ENCODE measurements around the gene XRCC1. TPM values are rescaled to one million over a fixed set of nuclear protein-coding genes. Genes with fewer than 3 reads are reported as not detected.
A peak's percentile ranks its signal among the peaks of the same experiment; 100 is the strongest.

XRCC1 gene
- total RNA-seq, 6 experiments from 2014 or later = 16.2 to 29.8 (median 27.1) TPM

DNA sequence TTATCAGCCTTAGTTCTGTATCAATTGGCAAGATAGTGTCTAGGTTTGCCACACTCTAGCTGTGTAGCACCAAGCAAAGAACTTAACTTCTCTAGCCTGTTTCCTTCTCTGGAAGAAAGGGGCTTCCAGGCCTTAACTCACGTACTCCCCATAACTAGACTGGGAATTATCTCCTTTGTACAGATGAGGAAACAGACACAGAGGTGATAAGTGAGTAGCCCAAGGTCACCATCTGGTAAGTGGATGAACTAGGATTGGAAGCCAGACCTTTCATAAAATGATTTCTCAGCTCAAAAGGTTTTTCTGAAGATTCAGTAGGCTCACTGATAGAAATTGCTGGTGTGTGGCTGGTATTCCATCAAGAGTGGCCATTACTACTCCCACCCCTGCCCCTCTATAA lies 41.0 kb upstream of the XRCC1 start:
- DNase-seq = no peak
- Mint-ChIP-seq H3K4me1 (ENCODE audit: low read depth) (peaks cover 21% of the 10 kb centered on the region), H3K27me3 (ENCODE audit: insufficient read depth) (peaks cover 3% of the 10 kb centered on the region), H3K36me3 (ENCODE audit: low read depth) (peaks cover 19% of the 10 kb centered on the region), H3K9me3 (no peaks in the 10 kb centered on the region), H3K4me3 (no peak overlapping the region), H3K27ac (no peak overlapping the region)
- no peak for TF ChIP-seq CTCF (IDR thresholded peaks at IDR 0.05)

DNA sequence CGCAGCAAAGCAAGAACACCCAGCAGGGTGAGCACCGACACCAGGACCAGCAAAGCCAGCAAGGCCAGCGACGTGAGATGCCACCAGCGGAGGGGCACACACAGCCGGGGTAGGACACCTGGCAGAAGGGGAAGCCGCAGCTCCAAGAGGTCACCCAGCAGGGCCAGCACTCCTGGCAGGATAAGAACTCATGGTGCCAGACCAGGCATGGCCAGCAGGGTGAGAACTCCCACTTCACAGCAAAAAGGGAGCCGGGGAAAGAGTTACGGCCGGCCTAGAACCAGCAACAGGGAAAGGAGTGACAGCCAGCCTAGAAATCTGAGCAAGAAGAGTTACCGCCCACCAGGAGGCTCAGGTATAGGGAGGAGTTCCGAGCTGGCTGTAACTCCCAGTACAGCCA lies 37.0 kb upstream of the XRCC1 start:
- Mint-ChIP-seq H3K27ac (no peak overlapping the region), H3K27me3 (ENCODE audit: insufficient read depth) (no peaks in the 10 kb centered on the region; the same call in 1 of the 2 replicates), H3K4me1 (ENCODE audit: low read depth) (peaks cover 12% of the 10 kb centered on the region), H3K36me3 (ENCODE audit: low read depth) (peaks cover 19% of the 10 kb centered on the region), H3K9me3 (no peaks in the 10 kb centered on the region), H3K4me3 (no peak overlapping the region)
- DNase-seq = no peak
- TF ChIP-seq CTCF (IDR thresholded peaks at IDR 0.05) = 0 out of 2 replicates have a peak, but pooled peaks have one; percentile 22

DNA sequence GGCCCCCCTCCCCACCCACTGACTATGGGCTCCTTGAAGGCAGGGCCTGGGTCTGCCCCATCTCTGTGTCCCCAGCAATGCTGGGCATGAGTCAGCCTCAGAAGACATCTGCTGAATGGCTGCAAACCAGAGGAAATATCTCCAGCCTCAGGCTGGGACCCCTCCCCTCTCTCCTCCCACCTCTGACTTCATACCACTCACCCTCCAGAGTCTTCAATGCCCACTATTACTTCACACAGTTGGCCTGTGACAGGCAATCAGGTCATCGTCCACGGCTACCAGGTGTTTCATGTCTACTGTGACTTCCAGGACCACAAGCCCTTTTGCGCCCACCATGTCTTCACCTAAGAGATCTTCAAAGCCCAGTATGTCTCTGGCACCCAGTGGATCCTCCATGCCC lies 36.5 kb upstream of the XRCC1 start, which contains the start of gene SRRM5:
SRRM5 (plus strand) TSS at position 301 of the 400 bp plus-strand sequence; CDS start at position 335, 34 bp downstream.
- Mint-ChIP-seq H3K4me1 (ENCODE audit: low read depth) (peaks cover 12% of the 10 kb centered on the region), H3K27ac (peak within 1 kb of the TSS; percentile 38; the same call in 1 of the 2 replicates), H3K27me3 (ENCODE audit: insufficient read depth) (no peaks in the 10 kb centered on the region; the same call in 1 of the 2 replicates), H3K4me3 (no peak within 1 kb of the TSS), H3K36me3 (ENCODE audit: low read depth) (peaks cover 19% of the 10 kb centered on the region), H3K9me3 (no peaks in the 10 kb centered on the region)
- no peak for TF ChIP-seq CTCF (IDR thresholded peaks at IDR 0.05)
- DNase-seq = no peak

- H3K4me3 Mint-ChIP-seq = no peak overlapping the region
- peak; percentile 11 for DNase-seq
- no peaks in the 10 kb centered on the region for H3K9me3 Mint-ChIP-seq
- no peak for TF ChIP-seq CTCF (IDR thresholded peaks at IDR 0.05)
- peaks cover 12% of the 10 kb centered on the region for H3K4me1 Mint-ChIP-seq (ENCODE audit: low read depth)
- H3K27ac Mint-ChIP-seq = peak overlapping the region; percentile 38
- peaks cover under 1% of the 10 kb centered on the region; the same call in 1 of the 2 replicates for H3K27me3 Mint-ChIP-seq (ENCODE audit: insufficient read depth)
- H3K36me3 Mint-ChIP-seq (ENCODE audit: low read depth) = peaks cover 19% of the 10 kb centered on the region
Measured at GRCh38 chr19:43610493-43610892, 35.2 kb upstream of the XRCC1 start.

DNA sequence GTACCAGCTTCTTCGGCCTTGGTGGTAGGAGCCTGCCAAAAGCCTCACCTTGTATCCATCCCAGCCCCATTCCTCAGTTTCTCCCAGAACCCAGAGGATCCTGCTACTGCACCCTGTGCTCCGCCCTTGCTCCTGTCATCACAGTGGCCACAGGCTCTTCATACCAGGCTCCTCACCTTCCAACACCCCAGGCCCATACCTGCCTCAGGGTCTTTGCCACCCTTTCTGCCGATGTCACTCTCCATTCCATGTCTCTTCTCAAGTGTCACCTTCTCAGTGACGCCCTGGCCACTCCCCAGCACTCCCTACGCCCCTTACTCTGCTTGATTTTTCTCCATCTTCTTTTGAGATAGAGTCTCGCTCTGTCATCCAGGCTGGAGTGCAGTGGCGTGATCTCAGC lies 34.5 kb upstream of the XRCC1 start:
- Mint-ChIP-seq H3K27ac (no peak overlapping the region), H3K4me1 (ENCODE audit: low read depth) (peaks cover 12% of the 10 kb centered on the region), H3K36me3 (ENCODE audit: low read depth) (peaks cover 19% of the 10 kb centered on the region), H3K4me3 (no peak overlapping the region), H3K9me3 (no peaks in the 10 kb centered on the region), H3K27me3 (ENCODE audit: insufficient read depth) (peaks cover 1% of the 10 kb centered on the region; the same call in 1 of the 2 replicates)
- no peak for TF ChIP-seq CTCF (IDR thresholded peaks at IDR 0.05)
- no peak for DNase-seq
